A673 (cell line): ENCODE data around the gene PIPOX. TPM values are rescaled to one million over a fixed set of nuclear protein-coding genes. Genes with fewer than 3 reads are reported as not detected.

Source experiments
- BruUV-seq: library from RNA; stranded (reverse); fragments of 400-500 nt; replicated peaks from 2 replicates; lab custom pipeline; 2021; lab: Mats Ljungman, UMichigan
- CTCF ChIA-PET: fragments of 300-600 bp; sonication (Branson Sonifier 250); formaldehyde crosslinking; loops from one replicate; lab custom pipeline; 2022; ENCODE audit warnings: antibody characterized with exemption; lab: Charles Lee
- POLR2A ChIA-PET: fragments of 300-600 bp; sonication (Branson Sonifier 250); formaldehyde crosslinking; loops from one replicate; lab custom pipeline; 2022; ENCODE audit warnings: antibody characterized with exemption; ENCODE audit not compliant: low non-redundant PET; lab: Charles Lee
- DNase-seq: peaks from one replicate; pipeline ENCODE4 v3.0.0-alpha.2; 2015; ENCODE audit warnings: low spot score
- H3K27ac ChIP-seq: fragments of 200-600 bp; sonication (generic); 2 replicates; pipeline ENCODE4 v1.5.1; 2016; ENCODE audit warnings: mixed run types, low read depth, mild to moderate bottlenecking, mixed read lengths, antibody characterized with exemption, low read length; ENCODE audit not compliant: poor library complexity, severe bottlenecking
- H3K27me3 ChIP-seq: fragments of 200-600 bp; sonication (generic); replicated peaks from 2 replicates; pipeline ENCODE4 v1.6.1; 2017; ENCODE audit warnings: mixed run types, low read depth, mild to moderate bottlenecking, mixed read lengths, antibody characterized with exemption, low read length; ENCODE audit not compliant: insufficient read depth, poor library complexity
- H3K36me3 ChIP-seq: fragments of 200-600 bp; sonication (generic); 2 replicates; pipeline ENCODE4 v1.6.1; 2016; ENCODE audit warnings: mixed run types, mild to moderate bottlenecking, mixed read lengths, antibody characterized with exemption, low read length; ENCODE audit not compliant: insufficient read depth, poor library complexity, severe bottlenecking
- H3K4me1 ChIP-seq: fragments of 200-600 bp; sonication (generic); 2 replicates; pipeline ENCODE4 v1.6.1; 2017; ENCODE audit warnings: mixed run types, mild to moderate bottlenecking, mixed read lengths, antibody characterized with exemption, low read length; ENCODE audit not compliant: insufficient read depth, poor library complexity, severe bottlenecking
- H3K4me3 ChIP-seq: fragments of 200-600 bp; sonication (generic); 2 replicates; pipeline ENCODE4 v1.5.1; 2016; ENCODE audit warnings: low read depth, mixed run types, mild to moderate bottlenecking, mixed read lengths, low read length; ENCODE audit not compliant: poor library complexity, severe bottlenecking
- H3K9me3 ChIP-seq: fragments of 200-600 bp; sonication (generic); 2 replicates; pipeline ENCODE4 v1.6.1; 2016; ENCODE audit warnings: mixed run types, low read depth, mild to moderate bottlenecking, mixed read lengths, antibody characterized with exemption, low read length; ENCODE audit not compliant: poor library complexity, severe bottlenecking
- CTCF ChIP-seq: fragments of 300-800, 200-600 bp; sonication (generic); conservative IDR thresholded peaks from 2 replicates; pipeline ENCODE4 v1.5.1; 2017; ENCODE audit warnings: low read depth, mild to moderate bottlenecking, antibody characterized with exemption, low read length, moderate library complexity, mixed read lengths
- EZH2 ChIP-seq: fragments of 200-600 bp; sonication (generic); IDR thresholded peaks from 2 replicates; pipeline ENCODE4 v1.6.1; 2017; ENCODE audit warnings: borderline replicate concordance, low read depth, mild to moderate bottlenecking, mixed read lengths, antibody characterized with exemption, low read length; ENCODE audit not compliant: poor library complexity, severe bottlenecking
- intact Hi-C: fragments of 100-400 bp; cut with micrococcal nuclease; formaldehyde crosslinking; loops from one replicate; pipeline ENCODE4 v1.10.0; 2022; ENCODE audit not compliant: unreplicated experiment
- total RNA-seq: library from RNA; stranded (reverse); gene quantifications from 2 replicates; pipeline ENCODE4 v1.2.3, GENCODE V29; 2021

PIPOX gene
- total RNA-seq, 1 experiment from 2014 or later = 8.8 TPM

- peaks cover 9% of the 10 kb centered on the region for H3K4me1 ChIP-seq
- CTCF ChIA-PET = no interaction called here
- intact Hi-C loops = no loop called here
- H3K27ac ChIP-seq = no peak overlapping the region
- no peak for TF ChIP-seq CTCF
- TF ChIP-seq EZH2 = no peak
- no peak overlapping the region for H3K4me3 ChIP-seq
- POLR2A ChIA-PET = no interaction called here
- no peaks in the 10 kb centered on the region for H3K9me3 ChIP-seq
- no peaks in the 10 kb centered on the region for H3K27me3 ChIP-seq
- H3K36me3 ChIP-seq = no peaks in the 10 kb centered on the region
- BruUV-seq = no TSS peak
- DNase-seq = no peak
Observed at GRCh38 chr17:29012535-29012934, 30.4 kb upstream of the PIPOX start.

- H3K4me1 ChIP-seq = peaks cover 24% of the 10 kb centered on the region
- no peaks in the 10 kb centered on the region for H3K27me3 ChIP-seq
- no TSS peak for BruUV-seq
- ChIA-PET CTCF (interaction anchor here (1.1 kb wide), 1 partner anchor 101 kb away, joined by 3 read pairs; no protein-coding TSS in a partner anchor), POLR2A (no interaction called here)
- TF ChIP-seq EZH2 (no peak), CTCF (no peak)
- H3K27ac ChIP-seq = no peak overlapping the region
- no peaks in the 10 kb centered on the region for H3K36me3 ChIP-seq
- intact Hi-C loops = no loop called here
- no peak for DNase-seq
- H3K9me3 ChIP-seq = no peaks in the 10 kb centered on the region
- H3K4me3 ChIP-seq = no peak overlapping the region
Observed at GRCh38 chr17:29014716-29015115, 28.2 kb upstream of the PIPOX start.

- no peaks in the 10 kb centered on the region for H3K36me3 ChIP-seq
- H3K4me3 ChIP-seq = no peak overlapping the region
- H3K9me3 ChIP-seq = no peaks in the 10 kb centered on the region
- peak overlapping the region; percentile 26 for H3K27ac ChIP-seq
- TF ChIP-seq EZH2 (no peak), CTCF (no peak)
- no TSS peak for BruUV-seq
- ChIA-PET CTCF (interaction anchor here (0.6 kb wide), 1 partner anchor 58 kb away, joined by 3 read pairs; no protein-coding TSS in a partner anchor), POLR2A (interaction anchor here (0.5 to 0.6 kb wide), 2 partner anchors 22 to 51 kb away, joined by 3 to 4 read pairs; no protein-coding TSS in a partner anchor)
- H3K27me3 ChIP-seq = no peaks in the 10 kb centered on the region
- H3K4me1 ChIP-seq = peaks cover 24% of the 10 kb centered on the region
- intact Hi-C loops = no loop called here
- DNase-seq = no peak
Observed at GRCh38 chr17:29016345-29017210, 26.4 kb upstream of the PIPOX start.
